Loucy (cell line): ENCODE data around the gene CDH22.

Source experiments
- EZH2phosphoT487 ChIP-seq: fragments of 200-600 bp; IDR thresholded peaks from 2 replicates; pipeline ENCODE4 v1.6.1; 2018; ENCODE audit warnings: antibody characterized with exemption, mild to moderate bottlenecking, moderate library complexity, borderline replicate concordance
- TF ChIP-seq, protein P1 (sequence below): fragments of 200-600 bp; sonication (generic); conservative IDR thresholded peaks from 2 replicates; pipeline ENCODE4 v1.5.1; 2014; ENCODE audit warnings: mild to moderate bottlenecking, antibody characterized with exemption, low read length

DNA sequence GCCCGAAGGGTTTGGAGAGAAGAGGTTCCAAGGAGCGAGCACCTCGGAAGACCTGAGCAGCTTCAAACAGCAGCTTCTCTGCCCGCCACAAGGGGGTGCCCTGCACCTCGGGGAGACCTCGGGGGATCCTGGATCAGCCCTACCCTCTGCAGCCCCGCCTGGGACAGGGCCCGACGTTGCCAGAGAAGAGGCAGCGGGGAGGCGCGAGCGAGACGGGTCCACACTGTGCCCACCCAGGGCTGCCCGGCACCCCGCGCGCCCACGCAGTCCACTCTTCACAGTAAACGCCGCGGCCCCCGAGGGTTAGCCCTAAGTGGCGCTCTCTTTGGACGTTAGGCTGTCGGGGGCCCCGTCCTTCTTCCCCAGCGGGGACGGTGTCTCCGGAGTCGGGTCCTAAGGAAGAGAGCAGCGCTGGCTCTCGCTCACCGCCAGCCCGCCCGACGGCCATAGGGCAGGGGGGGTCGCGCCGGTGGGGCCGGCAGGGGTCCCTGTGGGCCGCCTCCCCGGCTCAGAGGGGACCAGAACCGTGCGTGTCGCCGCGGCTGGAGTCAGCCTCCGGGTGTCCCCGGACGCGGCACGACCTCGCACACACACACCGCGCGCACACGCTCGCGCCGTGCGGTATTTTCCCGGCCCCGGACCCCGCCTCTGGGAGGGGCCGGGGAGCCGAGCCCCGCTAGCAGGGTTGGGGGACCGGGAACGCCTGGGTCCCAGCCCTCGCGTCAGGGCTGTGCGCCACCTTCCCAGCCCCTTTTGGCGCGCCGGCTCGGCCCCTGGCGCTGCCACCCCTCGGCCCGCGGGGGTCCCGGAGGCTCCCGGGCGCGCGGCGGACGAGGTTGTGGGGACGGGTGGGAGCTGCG, 929 bp downstream of the CDH22 start:
- TF ChIP-seq, protein P1, sequence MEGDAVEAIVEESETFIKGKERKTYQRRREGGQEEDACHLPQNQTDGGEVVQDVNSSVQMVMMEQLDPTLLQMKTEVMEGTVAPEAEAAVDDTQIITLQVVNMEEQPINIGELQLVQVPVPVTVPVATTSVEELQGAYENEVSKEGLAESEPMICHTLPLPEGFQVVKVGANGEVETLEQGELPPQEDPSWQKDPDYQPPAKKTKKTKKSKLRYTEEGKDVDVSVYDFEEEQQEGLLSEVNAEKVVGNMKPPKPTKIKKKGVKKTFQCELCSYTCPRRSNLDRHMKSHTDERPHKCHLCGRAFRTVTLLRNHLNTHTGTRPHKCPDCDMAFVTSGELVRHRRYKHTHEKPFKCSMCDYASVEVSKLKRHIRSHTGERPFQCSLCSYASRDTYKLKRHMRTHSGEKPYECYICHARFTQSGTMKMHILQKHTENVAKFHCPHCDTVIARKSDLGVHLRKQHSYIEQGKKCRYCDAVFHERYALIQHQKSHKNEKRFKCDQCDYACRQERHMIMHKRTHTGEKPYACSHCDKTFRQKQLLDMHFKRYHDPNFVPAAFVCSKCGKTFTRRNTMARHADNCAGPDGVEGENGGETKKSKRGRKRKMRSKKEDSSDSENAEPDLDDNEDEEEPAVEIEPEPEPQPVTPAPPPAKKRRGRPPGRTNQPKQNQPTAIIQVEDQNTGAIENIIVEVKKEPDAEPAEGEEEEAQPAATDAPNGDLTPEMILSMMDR: peak; percentile 77
- no peak for TF ChIP-seq EZH2phosphoT487
